Ishikawa (cell line): ENCODE results near the gene CALD1.

Experiments used
- CEBPB ChIP-seq: IDR thresholded peaks from 2 replicates; pipeline ENCODE4 v1.6.1; 2012
- CREB1 ChIP-seq: IDR thresholded peaks from 2 replicates; pipeline ENCODE4 v1.6.1; 2012; ENCODE audit warnings: low read depth
- EGR1 ChIP-seq: IDR thresholded peaks from 2 replicates; pipeline ENCODE4 v1.6.1; 2012
- EP300 ChIP-seq: IDR thresholded peaks from 2 replicates; pipeline ENCODE4 v1.6.1; 2012; ENCODE audit warnings: borderline replicate concordance
- FOXM1 ChIP-seq: IDR thresholded peaks from 2 replicates; pipeline ENCODE4 v1.6.1; 2012; ENCODE audit warnings: low read depth, borderline replicate concordance
- NFIC ChIP-seq: IDR thresholded peaks from 2 replicates; pipeline ENCODE4 v1.6.1; 2012
- RAD21 ChIP-seq: IDR thresholded peaks from 2 replicates; pipeline ENCODE4 v1.6.1; 2012; ENCODE audit warnings: low read depth
- TAF1 ChIP-seq: IDR thresholded peaks from 2 replicates; pipeline ENCODE4 v1.6.1; 2012; ENCODE audit warnings: low read depth, mild to moderate bottlenecking
- TCF12 ChIP-seq: IDR thresholded peaks from 2 replicates; pipeline ENCODE4 v1.6.1; 2012; ENCODE audit warnings: low read depth
- TEAD4 ChIP-seq: IDR thresholded peaks from 2 replicates; pipeline ENCODE4 v1.6.1; 2012
- USF1 ChIP-seq: IDR thresholded peaks from 2 replicates; pipeline ENCODE4 v1.6.1; 2012
- YY1 ChIP-seq: IDR thresholded peaks from 2 replicates; pipeline ENCODE4 v1.6.1; 2012; ENCODE audit warnings: low read depth
- ZBTB7A ChIP-seq: IDR thresholded peaks from 2 replicates; pipeline ENCODE4 v1.6.1; 2012; ENCODE audit warnings: low read depth
- TF ChIP-seq, protein P1 (sequence below): IDR thresholded peaks from 2 replicates; pipeline ENCODE4 v1.6.1; 2012
- TF ChIP-seq, protein P2 (sequence below): IDR thresholded peaks from 2 replicates; pipeline ENCODE4 v1.6.1; 2012; ENCODE audit warnings: low read depth, mild to moderate bottlenecking

CALD1 gene

DNA sequence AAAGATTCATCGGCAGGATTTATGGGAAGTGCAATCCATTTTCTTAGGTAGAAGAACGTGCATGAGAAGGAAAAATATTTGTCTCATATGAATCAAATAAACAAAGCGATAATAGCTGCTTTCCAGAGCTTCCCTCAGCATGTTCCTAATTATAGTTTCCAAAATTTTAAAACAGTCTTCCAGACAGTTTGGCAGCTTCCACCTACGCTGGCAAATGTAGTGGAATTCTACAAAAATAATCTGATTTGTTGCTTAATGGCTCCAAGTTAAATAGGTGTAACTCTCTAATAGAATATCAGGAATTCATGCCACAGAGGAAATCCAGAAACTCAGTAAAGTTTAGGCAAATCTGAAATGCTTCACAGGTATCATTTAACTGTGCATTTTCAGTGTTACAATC lies 183.6 kb downstream of the CALD1 start:
- no peak for TF ChIP-seq FOXM1
- TF ChIP-seq TAF1 = no peak
- no peak for TF ChIP-seq EP300
- TF ChIP-seq YY1 = no peak
- TF ChIP-seq, protein P1, sequence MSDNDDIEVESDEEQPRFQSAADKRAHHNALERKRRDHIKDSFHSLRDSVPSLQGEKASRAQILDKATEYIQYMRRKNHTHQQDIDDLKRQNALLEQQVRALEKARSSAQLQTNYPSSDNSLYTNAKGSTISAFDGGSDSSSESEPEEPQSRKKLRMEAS = no peak
- no peak for TF ChIP-seq TCF12
- TF ChIP-seq ZBTB7A = no peak
- no peak for TF ChIP-seq USF1
- TF ChIP-seq EGR1 = no peak
- no peak for TF ChIP-seq TEAD4
- TF ChIP-seq CREB1 = no peak
- no peak for TF ChIP-seq CEBPB
- TF ChIP-seq, protein P2, sequence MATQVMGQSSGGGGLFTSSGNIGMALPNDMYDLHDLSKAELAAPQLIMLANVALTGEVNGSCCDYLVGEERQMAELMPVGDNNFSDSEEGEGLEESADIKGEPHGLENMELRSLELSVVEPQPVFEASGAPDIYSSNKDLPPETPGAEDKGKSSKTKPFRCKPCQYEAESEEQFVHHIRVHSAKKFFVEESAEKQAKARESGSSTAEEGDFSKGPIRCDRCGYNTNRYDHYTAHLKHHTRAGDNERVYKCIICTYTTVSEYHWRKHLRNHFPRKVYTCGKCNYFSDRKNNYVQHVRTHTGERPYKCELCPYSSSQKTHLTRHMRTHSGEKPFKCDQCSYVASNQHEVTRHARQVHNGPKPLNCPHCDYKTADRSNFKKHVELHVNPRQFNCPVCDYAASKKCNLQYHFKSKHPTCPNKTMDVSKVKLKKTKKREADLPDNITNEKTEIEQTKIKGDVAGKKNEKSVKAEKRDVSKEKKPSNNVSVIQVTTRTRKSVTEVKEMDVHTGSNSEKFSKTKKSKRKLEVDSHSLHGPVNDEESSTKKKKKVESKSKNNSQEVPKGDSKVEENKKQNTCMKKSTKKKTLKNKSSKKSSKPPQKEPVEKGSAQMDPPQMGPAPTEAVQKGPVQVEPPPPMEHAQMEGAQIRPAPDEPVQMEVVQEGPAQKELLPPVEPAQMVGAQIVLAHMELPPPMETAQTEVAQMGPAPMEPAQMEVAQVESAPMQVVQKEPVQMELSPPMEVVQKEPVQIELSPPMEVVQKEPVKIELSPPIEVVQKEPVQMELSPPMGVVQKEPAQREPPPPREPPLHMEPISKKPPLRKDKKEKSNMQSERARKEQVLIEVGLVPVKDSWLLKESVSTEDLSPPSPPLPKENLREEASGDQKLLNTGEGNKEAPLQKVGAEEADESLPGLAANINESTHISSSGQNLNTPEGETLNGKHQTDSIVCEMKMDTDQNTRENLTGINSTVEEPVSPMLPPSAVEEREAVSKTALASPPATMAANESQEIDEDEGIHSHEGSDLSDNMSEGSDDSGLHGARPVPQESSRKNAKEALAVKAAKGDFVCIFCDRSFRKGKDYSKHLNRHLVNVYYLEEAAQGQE = no peak
- no peak for TF ChIP-seq NFIC
- no peak for TF ChIP-seq RAD21

DNA sequence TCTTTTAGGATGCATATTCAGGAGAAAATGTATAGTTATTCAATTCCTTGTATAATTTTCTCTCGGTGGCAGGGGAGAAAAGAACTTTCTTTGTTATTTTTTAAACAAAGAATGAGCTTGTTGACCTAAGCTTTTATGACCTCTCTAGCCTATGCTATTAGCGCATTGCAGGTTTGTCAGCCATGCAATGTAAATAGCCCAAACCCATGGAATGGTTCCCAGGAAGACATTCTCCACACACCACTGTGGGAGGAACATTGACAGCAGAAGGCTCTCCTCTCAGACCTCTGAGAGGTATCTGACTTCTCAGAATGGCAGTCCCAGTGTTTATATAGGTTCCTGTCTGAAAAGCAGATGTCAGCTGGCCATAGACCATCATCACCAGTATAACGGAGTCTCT lies 187.3 kb downstream of the CALD1 start:
- no peak for TF ChIP-seq YY1
- no peak for TF ChIP-seq TAF1
- TF ChIP-seq RAD21 = no peak
- no peak for TF ChIP-seq CEBPB
- TF ChIP-seq ZBTB7A = no peak
- TF ChIP-seq CREB1 = no peak
- no peak for TF ChIP-seq TEAD4
- TF ChIP-seq EP300 = no peak
- no peak for TF ChIP-seq FOXM1
- TF ChIP-seq, protein P1 = no peak
- TF ChIP-seq NFIC = no peak

DNA sequence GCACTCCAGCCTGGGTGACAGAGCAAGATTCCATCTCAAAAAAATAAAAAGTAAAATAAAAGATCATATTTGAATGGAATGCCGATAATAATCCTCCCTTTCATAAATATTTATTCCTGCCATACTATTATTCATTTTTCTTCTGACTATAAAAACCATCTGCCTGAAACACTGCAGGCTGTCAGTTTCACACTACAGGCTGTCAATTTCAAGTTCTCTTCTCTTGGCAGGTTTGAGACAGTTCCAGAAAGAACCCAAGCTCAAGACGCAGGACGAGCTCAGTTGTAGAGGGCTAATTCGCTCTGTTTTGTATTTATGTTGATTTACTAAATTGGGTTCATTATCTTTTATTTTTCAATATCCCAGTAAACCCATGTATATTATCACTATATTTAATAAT lies 188.7 kb downstream of the CALD1 start:
- no peak for TF ChIP-seq ZBTB7A
- TF ChIP-seq NFIC = no peak
- TF ChIP-seq EP300 = no peak
- TF ChIP-seq RAD21 = no peak
- TF ChIP-seq USF1 = no peak
- no peak for TF ChIP-seq CEBPB
- no peak for TF ChIP-seq TEAD4
- TF ChIP-seq, protein P1 = no peak
- TF ChIP-seq, protein P2 = no peak
- no peak for TF ChIP-seq CREB1
- no peak for TF ChIP-seq TCF12
- TF ChIP-seq FOXM1 = no peak
- TF ChIP-seq YY1 = no peak
- no peak for TF ChIP-seq EGR1
- TF ChIP-seq TAF1 = no peak

GRCh38 chr7:134985894-134986362 lies 206.5 kb downstream of the CALD1 start:
- TF ChIP-seq CEBPB (no peak), NFIC (no peak), RAD21 (no peak), TCF12 (no peak), ZBTB7A (no peak), EGR1 (no peak), EP300 (no peak), FOXM1 (no peak), USF1 (no peak), TAF1 (no peak), TEAD4 (no peak), YY1 (no peak), CREB1 (no peak)
- TF ChIP-seq, protein P2 = no peak
- TF ChIP-seq, protein P1 = no peak
